SH-SY5Y (cell line): Measurements from ENCODE around the gene SHOC1.

Experiments used
- GATA2 ChIP-seq: IDR thresholded peaks from 2 replicates; pipeline ENCODE4 v1.6.1; 2011; ENCODE audit warnings: mild to moderate bottlenecking, low read depth, low read length
- GATA3 ChIP-seq: IDR thresholded peaks from 2 replicates; pipeline ENCODE4 v1.6.1; 2011; ENCODE audit warnings: low read depth, mild to moderate bottlenecking, low read length, moderate library complexity

The SHOC1 gene

GRCh38 chr9:111794835-111795556 is at the start of gene SHOC1:
Gene SHOC1, minus strand, starts transcription at chr9:111794937. Its CDS starts 3,519 bp downstream, at chr9:111791418.
- no peak for TF ChIP-seq GATA2
- TF ChIP-seq GATA3, result no peak

DNA sequence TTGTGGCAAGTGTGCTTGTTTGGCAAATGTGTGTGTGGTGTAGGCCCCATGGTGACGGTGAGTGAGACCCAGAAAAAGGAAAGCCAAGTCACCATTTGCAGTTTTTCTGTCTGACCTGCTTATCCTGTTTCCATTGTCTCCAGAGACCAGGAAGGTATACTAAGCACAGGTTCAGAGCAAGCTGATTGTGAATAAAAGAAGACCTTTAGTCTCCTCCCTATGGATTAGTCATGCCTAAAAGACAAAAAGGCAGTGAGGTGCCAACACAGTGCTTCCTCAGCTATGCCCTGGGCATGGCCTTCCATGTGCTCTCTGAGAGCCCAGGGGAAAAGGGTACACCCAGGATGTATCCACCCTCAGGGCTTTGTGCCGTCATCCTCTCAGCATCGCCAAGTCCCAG is 49.2 kb upstream of the SHOC1 start:
- TF ChIP-seq GATA2 (no peak), GATA3 (no peak)

DNA sequence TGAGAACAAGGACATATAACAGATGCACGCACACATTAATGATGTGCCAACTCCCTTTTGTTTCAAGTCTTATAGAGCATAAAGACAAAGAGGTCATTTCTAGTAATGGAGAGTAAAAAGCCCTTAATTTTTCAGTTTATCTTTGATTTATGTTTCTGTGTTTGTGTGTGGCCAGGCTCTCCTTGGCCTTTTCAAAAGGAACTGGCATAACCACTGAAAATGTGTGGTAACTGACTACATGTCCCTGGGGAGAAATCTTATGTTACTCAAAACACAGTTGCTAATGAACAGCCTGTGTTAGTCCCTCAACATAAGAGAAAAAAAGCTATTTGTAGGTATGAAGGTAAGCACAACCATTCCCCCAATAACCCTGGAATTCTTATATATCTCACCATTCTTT is 47.6 kb upstream of the SHOC1 start:
- TF ChIP-seq GATA2 (no peak), GATA3 (no peak)

- TF ChIP-seq GATA3 (no peak), GATA2 (no peak)
These were observed 45.7 kb upstream of the SHOC1 start for GRCh38 chr9:111840442-111840841.

GRCh38 chr9:111839987-111840386 is 45.2 kb upstream of the SHOC1 start:
- TF ChIP-seq GATA2 (no peak), GATA3 (no peak)

DNA sequence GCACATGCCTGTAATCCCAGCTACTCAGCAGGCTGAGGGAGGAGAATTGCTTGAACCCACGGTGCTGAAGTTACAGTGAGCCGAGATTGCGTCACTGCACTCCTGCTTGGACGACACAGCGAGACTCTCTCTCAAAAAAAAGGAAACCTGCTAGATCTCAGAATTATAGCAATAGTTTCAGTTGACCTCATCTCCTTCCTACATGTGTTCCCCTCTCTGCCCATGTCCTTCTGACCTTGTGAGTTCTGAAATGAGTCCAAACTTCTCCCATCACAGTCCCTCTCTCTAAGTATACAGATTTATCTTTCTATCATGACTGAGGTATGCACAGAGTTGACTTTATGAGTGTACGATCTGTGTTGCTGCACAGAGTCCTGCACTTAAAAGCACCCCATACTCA is 44.6 kb upstream of the SHOC1 start:
- TF ChIP-seq GATA3 (no peak), GATA2 (no peak)

- TF ChIP-seq GATA3, result no peak
- no peak for TF ChIP-seq GATA2
These were observed 43.7 kb upstream of the SHOC1 start for GRCh38 chr9:111838439-111838838.

GRCh38 chr9:111836311-111836710 is 41.6 kb upstream of the SHOC1 start:
- TF ChIP-seq GATA2 (no peak), GATA3 (no peak)

DNA sequence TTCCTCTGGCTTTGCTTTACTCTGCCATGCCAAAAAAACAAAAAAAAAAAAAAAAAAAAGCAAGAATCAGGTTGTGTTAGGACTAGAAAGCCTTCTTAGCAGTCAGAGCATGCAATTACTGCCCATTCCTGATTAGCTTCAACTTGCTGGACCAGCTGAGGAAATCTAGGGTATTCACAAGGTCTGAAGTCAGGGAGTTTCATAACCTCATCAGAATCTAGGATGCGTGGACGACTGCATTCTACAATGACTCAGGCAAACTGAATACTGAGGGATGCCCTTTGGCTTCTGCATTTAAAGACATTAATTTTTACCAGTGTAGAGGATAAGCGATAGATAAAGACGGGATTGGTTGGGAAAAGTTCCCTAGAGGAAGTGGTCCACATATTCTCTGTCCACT is 39.2 kb upstream of the SHOC1 start:
- TF ChIP-seq GATA3 (no peak), GATA2 (no peak)

- TF ChIP-seq GATA3 (no peak), GATA2 (no peak)
These were observed 37.7 kb upstream of the SHOC1 start for GRCh38 chr9:111832449-111832848.

GRCh38 chr9:111831371-111832108 is 36.8 kb upstream of the SHOC1 start:
- TF ChIP-seq GATA2 (no peak), GATA3 (no peak)

- TF ChIP-seq GATA3 (no peak), GATA2 (no peak)
These were observed 33.5 kb upstream of the SHOC1 start for GRCh38 chr9:111828193-111828592.

- no peak for TF ChIP-seq GATA3
- no peak for TF ChIP-seq GATA2
These were observed 30.9 kb upstream of the SHOC1 start for GRCh38 chr9:111825468-111826145.

DNA sequence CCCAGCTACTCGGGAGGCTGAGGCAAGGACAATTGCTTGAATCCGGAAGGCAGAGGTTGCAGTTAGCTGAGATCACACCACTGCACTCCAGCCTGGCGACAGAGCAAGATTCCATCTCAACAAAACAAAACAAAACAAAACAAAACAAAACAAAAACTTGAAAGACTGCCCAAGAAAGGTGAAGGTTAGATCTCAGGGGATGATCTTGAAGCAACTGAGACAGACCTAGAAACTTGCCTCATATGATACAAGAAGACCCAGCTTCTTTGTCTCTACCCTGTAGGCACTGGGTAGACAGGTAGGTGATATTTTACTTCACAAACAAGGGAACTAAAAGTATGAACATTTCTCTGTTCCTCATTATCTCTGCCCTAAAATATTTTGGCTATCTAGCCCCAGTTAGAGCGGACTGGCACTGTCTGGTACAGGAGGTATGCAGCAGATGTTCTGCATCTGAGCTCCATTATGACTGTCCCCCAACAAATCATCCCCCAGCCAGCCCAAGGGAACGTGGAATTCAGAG is 26.3 kb upstream of the SHOC1 start:
- no peak for TF ChIP-seq GATA2
- TF ChIP-seq GATA3, result no peak
